ENCODE results near the gene NUDT5. TPM values are rescaled to one million over a fixed set of nuclear protein-coding genes. Genes with fewer than 3 reads are reported as not detected.
"Not testable (repeated sequence)": the region's sequence is repeated elsewhere in the genome, so short reads cannot be mapped to it uniquely, and the experiment has no call there.

The NUDT5 gene
- total RNA-seq, 1 experiment from 2014 or later, result 119 TPM

DNA sequence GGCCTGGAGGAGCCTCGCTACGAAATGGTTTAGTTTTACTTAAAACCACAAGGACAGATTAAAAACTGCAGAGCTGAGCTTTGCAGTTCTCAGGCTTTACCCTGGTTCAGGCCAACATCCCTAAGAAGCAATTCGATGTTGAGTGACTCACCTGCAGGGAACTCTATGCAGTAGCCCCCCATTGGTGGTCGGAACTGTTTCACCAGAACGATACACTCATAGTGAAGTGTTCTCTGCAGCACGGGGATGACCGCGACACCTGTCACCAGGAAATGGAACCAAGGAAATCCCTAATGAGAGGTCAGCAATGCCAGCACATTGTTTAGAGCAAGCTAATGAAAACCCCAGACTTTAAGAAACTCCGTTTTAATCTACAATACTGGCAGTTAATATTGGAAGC lies 18.0 kb downstream of the NUDT5 start:
- Mint-ChIP-seq H3K9me3 (no peaks in the 10 kb centered on the region), H3K4me3 (no peak overlapping the region), H3K27me3 (ENCODE audit: low read depth) (no peaks in the 10 kb centered on the region), H3K4me1 (peaks cover 21% of the 10 kb centered on the region), H3K36me3 (peaks cover 55% of the 10 kb centered on the region), H3K27ac (no peak overlapping the region)
- ChIA-PET POLR2A (no interaction called here), CTCF (no interaction called here)
- TF ChIP-seq CREB1 (CRISPR knock-in tag; IDR thresholded peaks at IDR 0.05) (no peak), SOX15 (CRISPR knock-in tag; IDR thresholded peaks at IDR 0.05) (no peak), NFE2L1 (CRISPR knock-in tag; IDR thresholded peaks at IDR 0.05) (no peak), RORB (CRISPR knock-in tag; IDR thresholded peaks at IDR 0.05) (no peak), JUN (CRISPR knock-in tag; IDR thresholded peaks at IDR 0.05) (no peak), SMAD3 (CRISPR knock-in tag; IDR thresholded peaks at IDR 0.05; ENCODE audit: borderline replicate concordance) (no peak), GTF2I (CRISPR knock-in tag; conservative IDR thresholded peaks at IDR 0.05) (no peak), CREM (CRISPR knock-in tag; IDR thresholded peaks at IDR 0.05) (no peak), ETV6 (CRISPR knock-in tag; IDR thresholded peaks at IDR 0.05) (no peak)
- TF ChIP-seq, protein P1, sequence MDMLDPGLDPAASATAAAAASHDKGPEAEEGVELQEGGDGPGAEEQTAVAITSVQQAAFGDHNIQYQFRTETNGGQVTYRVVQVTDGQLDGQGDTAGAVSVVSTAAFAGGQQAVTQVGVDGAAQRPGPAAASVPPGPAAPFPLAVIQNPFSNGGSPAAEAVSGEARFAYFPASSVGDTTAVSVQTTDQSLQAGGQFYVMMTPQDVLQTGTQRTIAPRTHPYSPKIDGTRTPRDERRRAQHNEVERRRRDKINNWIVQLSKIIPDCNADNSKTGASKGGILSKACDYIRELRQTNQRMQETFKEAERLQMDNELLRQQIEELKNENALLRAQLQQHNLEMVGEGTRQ (CRISPR knock-in tag; IDR thresholded peaks at IDR 0.05), result no peak
- TF ChIP-seq, protein P2, sequence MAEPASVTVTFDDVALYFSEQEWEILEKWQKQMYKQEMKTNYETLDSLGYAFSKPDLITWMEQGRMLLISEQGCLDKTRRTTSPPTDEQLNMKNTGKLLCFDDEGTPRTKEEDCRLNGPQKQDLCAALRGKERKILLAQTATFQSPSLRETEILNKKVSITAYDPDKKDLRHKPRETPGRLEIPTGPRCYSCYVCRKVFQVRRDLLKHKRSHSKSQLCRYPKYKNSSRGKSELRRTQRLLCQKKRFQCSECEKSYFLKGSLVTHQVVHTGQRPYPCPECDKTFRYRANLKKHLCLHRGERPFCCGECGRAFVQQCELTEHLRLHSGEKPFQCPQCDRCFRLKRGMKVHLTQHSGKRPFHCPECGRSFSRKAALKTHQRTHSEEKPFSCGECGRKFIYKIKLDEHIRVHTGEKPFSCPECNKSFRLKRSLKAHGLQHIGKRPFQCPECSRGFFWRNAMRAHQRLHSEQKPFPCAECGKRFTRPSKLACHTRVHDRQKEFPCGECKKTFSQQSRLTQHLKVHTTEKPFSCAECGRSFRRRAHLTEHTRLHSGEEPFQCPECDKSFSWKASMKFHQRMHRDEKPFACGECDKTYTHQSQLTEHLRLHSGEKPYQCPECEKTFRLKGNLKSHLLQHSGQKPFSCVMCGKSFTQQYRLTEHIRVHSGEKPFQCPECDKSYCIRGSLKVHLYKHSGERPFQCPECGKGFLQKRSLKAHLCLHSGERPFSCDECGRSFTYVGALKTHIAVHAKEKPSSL (CRISPR knock-in tag; conservative IDR thresholded peaks at IDR 0.05), result no peak
- TF ChIP-seq, protein P3, sequence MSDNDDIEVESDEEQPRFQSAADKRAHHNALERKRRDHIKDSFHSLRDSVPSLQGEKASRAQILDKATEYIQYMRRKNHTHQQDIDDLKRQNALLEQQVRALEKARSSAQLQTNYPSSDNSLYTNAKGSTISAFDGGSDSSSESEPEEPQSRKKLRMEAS (CRISPR knock-in tag; IDR thresholded peaks at IDR 0.05), result no peak
- ATAC-seq, result no peak
- no peak for DNase-seq (ENCODE audit: low spot score)

DNA sequence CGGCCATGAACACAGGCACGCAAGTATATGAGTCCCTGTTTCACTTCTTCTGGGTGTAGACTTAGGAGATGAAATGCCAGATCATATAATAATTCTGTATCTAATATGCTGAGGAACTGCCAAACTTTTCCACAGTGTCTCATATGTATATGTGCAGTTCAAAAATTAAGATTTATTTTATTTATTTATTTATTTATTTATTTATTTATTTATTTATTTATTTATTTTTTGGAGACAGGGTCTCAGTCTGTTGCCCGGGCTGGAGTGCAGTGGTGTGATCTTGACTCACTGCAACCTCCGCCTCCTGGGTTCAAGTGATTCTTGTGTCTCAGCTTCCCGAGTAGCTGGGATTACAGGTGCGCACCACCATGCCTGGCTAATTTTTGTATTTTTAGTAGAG lies 24.2 kb downstream of the NUDT5 start:
- H3K27me3 Mint-ChIP-seq (ENCODE audit: low read depth); H3K4me1 Mint-ChIP-seq; H3K4me3 Mint-ChIP-seq; ATAC-seq; CTCF ChIA-PET; H3K9me3 Mint-ChIP-seq; POLR2A ChIA-PET; DNase-seq (ENCODE audit: low spot score): not testable (repeated sequence)
- Mint-ChIP-seq H3K27ac (peak overlapping the region; percentile 23; the same call in 1 of the 2 replicates), H3K36me3 (peaks cover 63% of the 10 kb centered on the region)

DNA sequence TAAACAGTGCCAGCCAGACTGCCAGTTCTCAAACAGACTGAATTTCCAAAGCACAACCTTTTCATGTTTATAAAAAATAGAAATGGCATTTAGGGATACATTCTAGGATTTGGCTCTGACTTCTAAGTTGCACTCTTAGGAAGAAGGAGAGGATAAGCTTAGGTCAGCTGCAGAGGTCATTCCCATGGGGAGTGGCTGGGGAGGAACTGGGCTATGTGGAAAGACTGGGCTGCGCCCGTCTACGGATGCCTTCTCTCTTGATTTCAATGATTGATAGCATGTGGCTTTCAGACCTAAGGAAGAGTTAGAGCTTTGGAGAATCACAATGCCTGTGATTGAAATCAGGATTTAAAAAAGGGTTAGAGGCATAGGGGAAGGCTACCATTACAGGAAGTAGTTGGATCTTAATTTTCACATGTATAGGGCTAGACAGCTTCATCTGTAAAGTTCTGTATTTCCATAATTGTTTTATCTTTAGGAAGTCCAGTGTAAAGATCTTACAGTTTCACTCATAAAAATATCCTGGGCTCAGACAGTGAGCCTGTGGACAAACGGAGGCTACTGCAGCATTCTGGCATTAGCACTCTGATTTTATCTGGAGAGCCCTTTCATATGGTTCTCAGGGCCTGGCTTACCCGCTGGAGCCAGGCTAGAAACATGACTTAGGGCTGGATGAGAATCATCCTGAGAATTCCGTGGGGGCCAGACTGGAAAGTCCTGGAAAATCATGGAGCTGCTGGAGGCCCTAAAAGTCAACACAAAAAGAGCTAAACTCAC lies 29.5 kb downstream of the NUDT5 start:
- no peak for ATAC-seq
- H3K4me1 Mint-ChIP-seq, result no peaks in the 10 kb centered on the region
- POLR2A ChIA-PET, result no interaction called here
- no peaks in the 10 kb centered on the region for H3K9me3 Mint-ChIP-seq
- no peaks in the 10 kb centered on the region for H3K27me3 Mint-ChIP-seq (ENCODE audit: low read depth)
- peaks cover 45% of the 10 kb centered on the region for H3K36me3 Mint-ChIP-seq
- CTCF ChIA-PET, result no interaction called here
- TF ChIP-seq, protein P4, sequence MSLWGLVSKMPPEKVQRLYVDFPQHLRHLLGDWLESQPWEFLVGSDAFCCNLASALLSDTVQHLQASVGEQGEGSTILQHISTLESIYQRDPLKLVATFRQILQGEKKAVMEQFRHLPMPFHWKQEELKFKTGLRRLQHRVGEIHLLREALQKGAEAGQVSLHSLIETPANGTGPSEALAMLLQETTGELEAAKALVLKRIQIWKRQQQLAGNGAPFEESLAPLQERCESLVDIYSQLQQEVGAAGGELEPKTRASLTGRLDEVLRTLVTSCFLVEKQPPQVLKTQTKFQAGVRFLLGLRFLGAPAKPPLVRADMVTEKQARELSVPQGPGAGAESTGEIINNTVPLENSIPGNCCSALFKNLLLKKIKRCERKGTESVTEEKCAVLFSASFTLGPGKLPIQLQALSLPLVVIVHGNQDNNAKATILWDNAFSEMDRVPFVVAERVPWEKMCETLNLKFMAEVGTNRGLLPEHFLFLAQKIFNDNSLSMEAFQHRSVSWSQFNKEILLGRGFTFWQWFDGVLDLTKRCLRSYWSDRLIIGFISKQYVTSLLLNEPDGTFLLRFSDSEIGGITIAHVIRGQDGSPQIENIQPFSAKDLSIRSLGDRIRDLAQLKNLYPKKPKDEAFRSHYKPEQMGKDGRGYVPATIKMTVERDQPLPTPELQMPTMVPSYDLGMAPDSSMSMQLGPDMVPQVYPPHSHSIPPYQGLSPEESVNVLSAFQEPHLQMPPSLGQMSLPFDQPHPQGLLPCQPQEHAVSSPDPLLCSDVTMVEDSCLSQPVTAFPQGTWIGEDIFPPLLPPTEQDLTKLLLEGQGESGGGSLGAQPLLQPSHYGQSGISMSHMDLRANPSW (CRISPR knock-in tag; conservative IDR thresholded peaks at IDR 0.05; ENCODE audit: low read depth), result no peak
- TF ChIP-seq FOXJ3 (CRISPR knock-in tag; IDR thresholded peaks at IDR 0.05; ENCODE audit: borderline replicate concordance), result no peak
- TF ChIP-seq, protein P5, sequence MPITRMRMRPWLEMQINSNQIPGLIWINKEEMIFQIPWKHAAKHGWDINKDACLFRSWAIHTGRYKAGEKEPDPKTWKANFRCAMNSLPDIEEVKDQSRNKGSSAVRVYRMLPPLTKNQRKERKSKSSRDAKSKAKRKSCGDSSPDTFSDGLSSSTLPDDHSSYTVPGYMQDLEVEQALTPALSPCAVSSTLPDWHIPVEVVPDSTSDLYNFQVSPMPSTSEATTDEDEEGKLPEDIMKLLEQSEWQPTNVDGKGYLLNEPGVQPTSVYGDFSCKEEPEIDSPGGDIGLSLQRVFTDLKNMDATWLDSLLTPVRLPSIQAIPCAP (CRISPR knock-in tag; IDR thresholded peaks at IDR 0.05), result no peak
- TF ChIP-seq, protein P6, sequence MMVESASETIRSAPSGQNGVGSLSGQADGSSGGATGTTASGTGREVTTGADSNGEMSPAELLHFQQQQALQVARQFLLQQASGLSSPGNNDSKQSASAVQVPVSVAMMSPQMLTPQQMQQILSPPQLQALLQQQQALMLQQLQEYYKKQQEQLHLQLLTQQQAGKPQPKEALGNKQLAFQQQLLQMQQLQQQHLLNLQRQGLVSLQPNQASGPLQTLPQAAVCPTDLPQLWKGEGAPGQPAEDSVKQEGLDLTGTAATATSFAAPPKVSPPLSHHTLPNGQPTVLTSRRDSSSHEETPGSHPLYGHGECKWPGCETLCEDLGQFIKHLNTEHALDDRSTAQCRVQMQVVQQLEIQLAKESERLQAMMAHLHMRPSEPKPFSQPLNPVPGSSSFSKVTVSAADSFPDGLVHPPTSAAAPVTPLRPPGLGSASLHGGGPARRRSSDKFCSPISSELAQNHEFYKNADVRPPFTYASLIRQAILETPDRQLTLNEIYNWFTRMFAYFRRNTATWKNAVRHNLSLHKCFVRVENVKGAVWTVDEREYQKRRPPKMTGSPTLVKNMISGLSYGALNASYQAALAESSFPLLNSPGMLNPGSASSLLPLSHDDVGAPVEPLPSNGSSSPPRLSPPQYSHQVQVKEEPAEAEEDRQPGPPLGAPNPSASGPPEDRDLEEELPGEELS (CRISPR knock-in tag; IDR thresholded peaks at IDR 0.05), result no peak
- H3K4me3 Mint-ChIP-seq, result no peak overlapping the region
- peak overlapping the region; percentile 72; the same call in 1 of the 2 replicates for H3K27ac Mint-ChIP-seq
- DNase-seq (ENCODE audit: low spot score), result no peak
